DOHH2 (cell line): ENCODE results near the gene JAK3.

Experiments
- H3F3A ChIP-seq: fragments of 200-600 bp; sonication (generic), shearing (Covaris generic); 2 replicates; pipeline ENCODE4 v1.6.0; 2016; ENCODE audit warnings: antibody characterized with exemption, mild to moderate bottlenecking; ENCODE audit not compliant: control insufficient read depth, insufficient read depth
- H3K27ac ChIP-seq: fragments of 200-600 bp; sonication (generic); 2 replicates; pipeline ENCODE4 v1.5.1; 2014; ENCODE audit warnings: low read depth, mild to moderate bottlenecking, low read length, moderate library complexity
- H3K27me3 ChIP-seq: fragments of 200-600 bp; sonication (generic); 2 replicates; pipeline ENCODE4 v1.6.1; 2014; ENCODE audit warnings: mild to moderate bottlenecking, low read length, mixed read lengths; ENCODE audit not compliant: control insufficient read depth
- H3K36me3 ChIP-seq: fragments of 200-600 bp; sonication (generic); 2 replicates; pipeline ENCODE4 v1.6.1; 2014; ENCODE audit warnings: mild to moderate bottlenecking, low read length, moderate library complexity, mixed read lengths; ENCODE audit not compliant: control insufficient read depth
- H3K4me1 ChIP-seq: fragments of 200-600 bp; sonication (generic); 2 replicates; pipeline ENCODE4 v1.6.1; 2014; ENCODE audit warnings: mild to moderate bottlenecking, low read length, mixed read lengths; ENCODE audit not compliant: control insufficient read depth
- H3K4me2 ChIP-seq: fragments of 200-600 bp; sonication (generic); 2 replicates; pipeline ENCODE4 v1.6.0; 2014; ENCODE audit warnings: mild to moderate bottlenecking, low read length, moderate library complexity
- H3K4me3 ChIP-seq: fragments of 200-600 bp; sonication (generic); 2 replicates; pipeline ENCODE4 v1.5.1; 2014; ENCODE audit warnings: mild to moderate bottlenecking, low read length, mixed read lengths
- H3K79me2 ChIP-seq: fragments of 200-600 bp; sonication (generic); 2 replicates; pipeline ENCODE4 v1.6.1; 2014; ENCODE audit warnings: mild to moderate bottlenecking, low read length, mixed read lengths; ENCODE audit not compliant: control insufficient read depth
- H3K9me2 ChIP-seq: fragments of 200-600 bp; sonication (generic); replicated peaks from 2 replicates; pipeline ENCODE4 v1.6.1; 2014; ENCODE audit warnings: mild to moderate bottlenecking, low read length, mixed read lengths; ENCODE audit not compliant: control insufficient read depth
- H3K9me3 ChIP-seq: fragments of 200-600 bp; sonication (generic); 2 replicates; pipeline ENCODE4 v1.6.1; 2014; ENCODE audit warnings: antibody characterized with exemption, low read length, mixed read lengths; ENCODE audit not compliant: control insufficient read depth, insufficient read depth
- H4K20me1 ChIP-seq: fragments of 200-600 bp; sonication (generic); 2 replicates; pipeline ENCODE4 v1.6.0; 2014; ENCODE audit warnings: low read depth, mild to moderate bottlenecking, antibody characterized with exemption, low read length, moderate library complexity; ENCODE audit not compliant: control insufficient read depth, insufficient read depth
- CTCF ChIP-seq: fragments of 200-600 bp; sonication (generic); IDR thresholded peaks from one replicate; pipeline ENCODE4 v1.5.1; 2014; ENCODE audit warnings: antibody characterized with exemption, mild to moderate bottlenecking, low read depth, low read length; ENCODE audit not compliant: poor library complexity, severe bottlenecking
- EZH2phosphoT487 ChIP-seq: fragments of 200-600 bp; sonication (generic); IDR thresholded peaks from 2 replicates; pipeline ENCODE4 v1.6.1; 2017; ENCODE audit warnings: borderline replicate concordance, mild to moderate bottlenecking, antibody characterized with exemption, low read length, moderate library complexity, mixed read lengths

The JAK3 gene

GRCh38 chr19:17860993-17861360 is 13.2 kb upstream of the JAK3 start:
- H3K9me2 ChIP-seq, result no peaks in the 10 kb centered on the region
- peaks cover 25% of the 10 kb centered on the region for H3K4me1 ChIP-seq
- H3K36me3 ChIP-seq, result peaks cover 48% of the 10 kb centered on the region
- peak overlapping the region; percentile 85 for H3K4me3 ChIP-seq
- H4K20me1 ChIP-seq, result peaks cover 28% of the 10 kb centered on the region
- H3K27me3 ChIP-seq, result no peaks in the 10 kb centered on the region
- no peak for TF ChIP-seq EZH2phosphoT487
- no peak for TF ChIP-seq CTCF
- H3K4me2 ChIP-seq, result peak overlapping the region; percentile 74
- peaks cover 53% of the 10 kb centered on the region for H3F3A ChIP-seq
- no peaks in the 10 kb centered on the region for H3K9me3 ChIP-seq
- peak overlapping the region; percentile 66 for H3K27ac ChIP-seq
- peaks cover 35% of the 10 kb centered on the region for H3K79me2 ChIP-seq

DNA sequence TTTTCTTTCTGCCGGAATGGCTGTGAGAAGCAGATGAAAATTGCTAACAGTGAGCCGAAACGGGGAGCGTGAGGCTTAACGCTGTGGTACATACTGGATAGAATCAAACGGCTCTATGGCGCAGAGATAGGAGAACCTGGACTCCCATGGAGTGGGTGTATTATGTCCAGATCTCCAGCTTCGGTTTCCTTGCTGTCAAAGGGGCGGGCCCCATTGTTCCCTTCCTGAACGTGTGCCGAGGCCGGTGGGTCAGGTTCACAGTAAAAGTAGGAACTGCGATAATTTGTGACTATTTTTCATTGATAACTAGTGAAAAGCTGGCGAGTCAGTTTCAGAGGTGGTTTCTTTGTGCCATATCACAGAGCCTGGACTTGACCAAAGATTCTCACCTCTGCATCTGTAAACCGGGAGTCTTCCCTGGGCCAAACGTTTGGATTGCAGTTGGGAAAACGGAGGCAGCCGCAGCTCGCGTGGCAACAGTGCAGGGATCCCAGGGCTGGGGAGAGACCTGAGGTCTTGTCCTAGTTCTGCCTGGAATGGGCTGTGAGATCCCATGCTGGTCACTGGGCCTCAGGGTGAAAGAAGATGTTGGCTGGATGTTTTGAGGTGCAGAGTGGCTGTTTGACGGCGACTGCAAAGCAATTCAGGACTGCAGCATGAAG is 12.7 kb upstream of the JAK3 start:
- H3K9me2 ChIP-seq, result no peaks in the 10 kb centered on the region
- TF ChIP-seq CTCF (no peak), EZH2phosphoT487 (no peak)
- peak overlapping the region; percentile 85 for H3K4me3 ChIP-seq
- peaks cover 28% of the 10 kb centered on the region for H4K20me1 ChIP-seq
- peaks cover 29% of the 10 kb centered on the region for H3K4me1 ChIP-seq
- peaks cover 48% of the 10 kb centered on the region for H3K36me3 ChIP-seq
- H3K27ac ChIP-seq, result peak overlapping the region; percentile 66
- H3K79me2 ChIP-seq, result peaks cover 35% of the 10 kb centered on the region
- no peaks in the 10 kb centered on the region for H3K9me3 ChIP-seq
- peak overlapping the region; percentile 74 for H3K4me2 ChIP-seq
- peaks cover 50% of the 10 kb centered on the region for H3F3A ChIP-seq
- no peaks in the 10 kb centered on the region for H3K27me3 ChIP-seq

- Histone ChIP-seq H3K9me3 (no peaks in the 10 kb centered on the region), H3K36me3 (peaks cover 48% of the 10 kb centered on the region), H3K4me2 (peak within 1 kb of the TSS; percentile 87), H3K4me3 (peak within 1 kb of the TSS; percentile 85), H3F3A (peaks cover 43% of the 10 kb centered on the region), H3K27ac (peak within 1 kb of the TSS; percentile 66), H3K4me1 (peaks cover 32% of the 10 kb centered on the region), H3K27me3 (no peaks in the 10 kb centered on the region), H4K20me1 (peaks cover 28% of the 10 kb centered on the region), H3K79me2 (peaks cover 35% of the 10 kb centered on the region), H3K9me2 (no peaks in the 10 kb centered on the region)
- TF ChIP-seq EZH2phosphoT487 (no peak), CTCF (peak; percentile 84)
Observed at GRCh38 chr19:17859533-17860330, 11.9 kb upstream of the JAK3 start, which contains the start of gene RPL18A. TSS of gene RPL18A (plus strand) at chr19:17859910. CDS start at chr19:17859957, 47 bp downstream.
